PC-3 (cell line): ENCODE measurements around the gene TNP2. TPM values are rescaled to one million over a fixed set of nuclear protein-coding genes. Genes with fewer than 3 reads are reported as not detected.
A peak's percentile ranks its signal among the peaks of the same experiment; 100 is the strongest.

Experiments used
- ATAC-seq: fragments of 200-7000 bp; cut with Tn5 transposase; 2 replicates; pipeline ENCODE4 v1.9.1; 2020; ENCODE audit warnings: mild to moderate bottlenecking, moderate library complexity
- BruUV-seq: library from RNA; stranded (reverse); fragments of 400-500 nt; replicated peaks from 2 replicates; lab custom pipeline; 2021; lab: Mats Ljungman, UMichigan
- CTCF ChIA-PET: fragments of 300-600 bp; sonication (Branson Sonifier 250); formaldehyde crosslinking; loops from one replicate; lab custom pipeline; 2022; ENCODE audit warnings: antibody characterized with exemption; lab: Charles Lee
- POLR2A ChIA-PET: fragments of 300-600 bp; sonication (Branson Sonifier 250); formaldehyde crosslinking; loops from one replicate; lab custom pipeline; 2022; ENCODE audit warnings: antibody characterized with exemption; ENCODE audit not compliant: unreplicated experiment; lab: Charles Lee
- DNase-seq: peaks from one replicate; pipeline ENCODE4 v3.0.0-alpha.2; 2015
- H2AFZ ChIP-seq: fragments of 300-600 bp; sonication (generic); 2 replicates; pipeline ENCODE4 v1.6.0; 2016; ENCODE audit warnings: antibody characterized with exemption, low read length
- H3F3A ChIP-seq: fragments of 300-600 bp; sonication (generic); one replicate; pipeline ENCODE4 v1.6.0; 2017; ENCODE audit warnings: antibody characterized with exemption, low read length, control low read depth, mild to moderate bottlenecking; ENCODE audit not compliant: unreplicated experiment
- H3K27ac ChIP-seq: fragments of 300-600 bp; sonication (generic); 2 replicates; pipeline ENCODE4 v1.5.1; 2016; ENCODE audit warnings: mild to moderate bottlenecking, low read length
- H3K27me3 ChIP-seq: fragments of 300-600 bp; sonication (generic); 2 replicates; pipeline ENCODE4 v1.6.1; 2016; ENCODE audit warnings: low read length, mixed read lengths
- H3K36me3 ChIP-seq: fragments of 300-600 bp; sonication (generic); 2 replicates; pipeline ENCODE4 v1.6.1; 2016; ENCODE audit warnings: low read depth, mixed run types, low read length, mixed read lengths
- H3K4me1 ChIP-seq: fragments of 300-600 bp; sonication (generic); 2 replicates; pipeline ENCODE4 v1.5.1; 2016; ENCODE audit warnings: low read length; ENCODE audit not compliant: insufficient read depth
- H3K4me2 ChIP-seq: fragments of 300-600 bp; sonication (generic); 2 replicates; pipeline ENCODE4 v1.6.0; 2016; ENCODE audit warnings: low read length
- H3K4me3 ChIP-seq: fragments of 300-600 bp; sonication (generic); 2 replicates; pipeline ENCODE4 v1.5.1; 2016; ENCODE audit warnings: mild to moderate bottlenecking, low read length, mixed read lengths
- H3K79me2 ChIP-seq: fragments of 300-600 bp; sonication (generic); 2 replicates; pipeline ENCODE4 v1.6.1; 2017; ENCODE audit warnings: low read length, mixed read lengths
- H3K9ac ChIP-seq: fragments of 300-600 bp; sonication (generic); 2 replicates; pipeline ENCODE4 v1.6.0; 2016; ENCODE audit warnings: mild to moderate bottlenecking, low read length
- H3K9me2 ChIP-seq: fragments of 300-600 bp; sonication (generic); replicated peaks from 2 replicates; pipeline ENCODE4 v1.6.1; 2016; ENCODE audit warnings: mixed run types, low read length, mixed read lengths
- H3K9me3 ChIP-seq: fragments of 300-600 bp; sonication (generic); 2 replicates; pipeline ENCODE4 v1.6.1; 2016; ENCODE audit warnings: low read length, mixed read lengths
- H4K20me1 ChIP-seq: fragments of 300-600 bp; sonication (generic); 2 replicates; pipeline ENCODE4 v1.6.1; 2016; ENCODE audit warnings: low read length, mixed read lengths
- EZH2 ChIP-seq: fragments of 300-600 bp; sonication (generic); IDR thresholded peaks from one replicate; pipeline ENCODE4 v1.6.1; 2017; ENCODE audit warnings: antibody characterized with exemption, mild to moderate bottlenecking, low read length; ENCODE audit not compliant: unreplicated experiment
- EZH2phosphoT487 ChIP-seq: fragments of 300-600 bp; sonication (generic); IDR thresholded peaks from 2 replicates; pipeline ENCODE4 v1.6.1; 2018; ENCODE audit warnings: mild to moderate bottlenecking, antibody characterized with exemption, low read length, borderline replicate concordance
- intact Hi-C: fragments of 100-400 bp; cut with micrococcal nuclease; formaldehyde crosslinking; loops from 2 replicates; pipeline ENCODE4 v1.9.0; 2023
- total RNA-seq: library from RNA; depleted of rRNA; stranded (reverse); fragments of >200 nt; gene quantifications from 2 replicates; pipeline ENCODE4 v1.2.3, GENCODE V29; 2014
- TF ChIP-seq, protein P1 (sequence below): fragments of 300-600 bp; sonication (generic); conservative IDR thresholded peaks from 2 replicates; pipeline ENCODE4 v1.5.1; 2017; ENCODE audit warnings: antibody characterized with exemption, low read depth, mild to moderate bottlenecking, low read length

Gene TNP2
- total RNA-seq, 1 experiment from 2014 or later: not detected

- Histone ChIP-seq H3K27ac (no peak overlapping the region), H3K79me2 (no peaks in the 10 kb centered on the region), H4K20me1 (no peaks in the 10 kb centered on the region), H3K9me2 (no peaks in the 10 kb centered on the region), H2AFZ (no peak overlapping the region), H3F3A (no peaks in the 10 kb centered on the region), H3K36me3 (no peaks in the 10 kb centered on the region), H3K4me3 (no peak overlapping the region), H3K4me2 (no peak overlapping the region), H3K9me3 (no peaks in the 10 kb centered on the region), H3K27me3 (no peaks in the 10 kb centered on the region), H3K4me1 (peaks cover 8% of the 10 kb centered on the region; the same call in 1 of the 2 replicates), H3K9ac (no peak overlapping the region)
- TF ChIP-seq, protein P1, sequence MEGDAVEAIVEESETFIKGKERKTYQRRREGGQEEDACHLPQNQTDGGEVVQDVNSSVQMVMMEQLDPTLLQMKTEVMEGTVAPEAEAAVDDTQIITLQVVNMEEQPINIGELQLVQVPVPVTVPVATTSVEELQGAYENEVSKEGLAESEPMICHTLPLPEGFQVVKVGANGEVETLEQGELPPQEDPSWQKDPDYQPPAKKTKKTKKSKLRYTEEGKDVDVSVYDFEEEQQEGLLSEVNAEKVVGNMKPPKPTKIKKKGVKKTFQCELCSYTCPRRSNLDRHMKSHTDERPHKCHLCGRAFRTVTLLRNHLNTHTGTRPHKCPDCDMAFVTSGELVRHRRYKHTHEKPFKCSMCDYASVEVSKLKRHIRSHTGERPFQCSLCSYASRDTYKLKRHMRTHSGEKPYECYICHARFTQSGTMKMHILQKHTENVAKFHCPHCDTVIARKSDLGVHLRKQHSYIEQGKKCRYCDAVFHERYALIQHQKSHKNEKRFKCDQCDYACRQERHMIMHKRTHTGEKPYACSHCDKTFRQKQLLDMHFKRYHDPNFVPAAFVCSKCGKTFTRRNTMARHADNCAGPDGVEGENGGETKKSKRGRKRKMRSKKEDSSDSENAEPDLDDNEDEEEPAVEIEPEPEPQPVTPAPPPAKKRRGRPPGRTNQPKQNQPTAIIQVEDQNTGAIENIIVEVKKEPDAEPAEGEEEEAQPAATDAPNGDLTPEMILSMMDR: no peak
- TF ChIP-seq EZH2 (no peak), EZH2phosphoT487 (no peak)
- ChIA-PET CTCF (no interaction called here), POLR2A (no interaction called here)
- intact Hi-C loops: no loop called here
- ATAC-seq: no peak
- peak; percentile 12 for DNase-seq
- no TSS peak for BruUV-seq
Observed at GRCh38 chr16:11315510-11315909, 46.4 kb upstream of the TNP2 start.

GRCh38 chr16:11314309-11314894, 45.3 kb upstream of the TNP2 start:
- no peaks in the 10 kb centered on the region for H3K27me3 ChIP-seq
- POLR2A ChIA-PET: no interaction called here
- no peak overlapping the region for H3K27ac ChIP-seq
- CTCF ChIA-PET: no interaction called here
- H3K9me2 ChIP-seq: no peaks in the 10 kb centered on the region
- H4K20me1 ChIP-seq: no peaks in the 10 kb centered on the region
- H3K4me1 ChIP-seq: peaks cover 8% of the 10 kb centered on the region; the same call in 1 of the 2 replicates
- H3K36me3 ChIP-seq: no peaks in the 10 kb centered on the region
- ATAC-seq: no peak
- H3K9ac ChIP-seq: no peak overlapping the region
- DNase-seq: no peak
- TF ChIP-seq EZH2phosphoT487 (no peak), EZH2 (no peak)
- TF ChIP-seq, protein P1: no peak
- H3K4me3 ChIP-seq: no peak overlapping the region
- no peak overlapping the region for H3K4me2 ChIP-seq
- H3F3A ChIP-seq: no peaks in the 10 kb centered on the region
- BruUV-seq: no TSS peak
- no peaks in the 10 kb centered on the region for H3K79me2 ChIP-seq
- H3K9me3 ChIP-seq: no peaks in the 10 kb centered on the region
- H2AFZ ChIP-seq: no peak overlapping the region
- intact Hi-C loops: no loop called here

DNA sequence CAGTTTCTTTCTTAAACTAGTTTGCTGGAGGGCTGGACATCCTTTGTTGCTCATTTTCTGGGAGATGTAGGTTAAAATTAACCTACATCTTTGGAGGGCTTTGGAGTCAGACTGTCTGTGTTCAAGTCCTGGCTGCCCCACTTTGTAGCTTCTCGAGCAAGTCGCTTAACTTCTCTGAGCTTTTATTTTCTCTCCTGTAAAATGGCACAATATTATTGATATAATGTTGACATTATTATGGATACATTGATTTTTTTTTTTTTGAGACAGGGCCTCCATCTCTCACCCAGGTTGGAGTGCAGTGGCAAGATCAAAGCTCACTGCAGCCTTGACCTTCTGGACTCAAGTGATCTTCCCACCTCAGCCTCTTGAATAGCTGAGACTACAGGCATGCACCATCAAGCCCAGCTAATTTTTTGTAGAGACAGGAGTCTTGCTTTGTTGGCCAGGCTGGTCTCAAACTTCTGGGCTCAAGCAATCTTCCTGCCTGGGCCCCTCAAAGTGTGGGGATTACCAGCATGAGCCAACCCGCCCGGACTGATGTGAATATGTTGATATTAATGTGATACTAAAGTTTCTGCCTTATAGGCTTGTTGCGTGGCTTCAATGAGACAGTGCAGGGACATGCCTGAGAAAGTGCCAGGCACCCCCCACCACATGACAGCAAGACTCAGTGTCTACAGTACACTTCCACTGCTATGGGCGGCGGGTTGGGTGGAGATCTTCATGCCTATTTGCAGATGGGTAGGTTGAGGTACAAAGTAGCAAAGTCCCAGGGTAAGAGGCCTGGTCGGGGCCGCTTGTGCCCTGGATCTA, 44.6 kb upstream of the TNP2 start:
- H3F3A ChIP-seq: no peaks in the 10 kb centered on the region
- CTCF ChIA-PET: no interaction called here
- H3K4me3 ChIP-seq: no peak overlapping the region
- no peaks in the 10 kb centered on the region for H3K9me2 ChIP-seq
- H3K9me3 ChIP-seq: no peaks in the 10 kb centered on the region
- intact Hi-C loops: no loop called here
- no peak overlapping the region for H2AFZ ChIP-seq
- DNase-seq: no peak
- no peaks in the 10 kb centered on the region for H3K79me2 ChIP-seq
- POLR2A ChIA-PET: no interaction called here
- ATAC-seq: no peak
- no peak overlapping the region for H3K27ac ChIP-seq
- BruUV-seq: no TSS peak
- H4K20me1 ChIP-seq: no peaks in the 10 kb centered on the region
- no peak for TF ChIP-seq EZH2phosphoT487
- no peak for TF ChIP-seq EZH2
- TF ChIP-seq, protein P1: no peak
- H3K27me3 ChIP-seq: no peaks in the 10 kb centered on the region
- H3K4me2 ChIP-seq: no peak overlapping the region
- no peaks in the 10 kb centered on the region for H3K36me3 ChIP-seq
- no peak overlapping the region for H3K9ac ChIP-seq
- H3K4me1 ChIP-seq: peaks cover 8% of the 10 kb centered on the region; the same call in 1 of the 2 replicates
